ENCODE data around the gene CHN2. TPM values are rescaled to one million over a fixed set of nuclear protein-coding genes. Genes with fewer than 3 reads are reported as not detected.

Gene CHN2
- total RNA-seq, 2 experiments from 2014 or later = 2.1 to 3.5 TPM

GRCh38 chr7:29354340-29354739 lies 159.8 kb downstream of the CHN2 start:
- H3K4me1 ChIP-seq (ENCODE audit: insufficient read depth, low read length) = no peaks in the 10 kb centered on the region
- CTCF ChIA-PET = no interaction called here
- ATAC-seq (ENCODE audit: poor library complexity) (no peak), DNase-seq (no peak)
- no peak for TF ChIP-seq CTCF (IDR thresholded peaks at IDR 0.05)
- Mint-ChIP-seq H3K9me3 (no peaks in the 10 kb centered on the region), H3K27me3 (no peaks in the 10 kb centered on the region), H3K4me1 (ENCODE audit: low read depth) (no peaks in the 10 kb centered on the region), H3K27ac (no peak overlapping the region), H3K36me3 (ENCODE audit: low read depth) (no peaks in the 10 kb centered on the region), H3K4me3 (no peak overlapping the region)
- no peak overlapping the region for H3K27ac ChIP-seq (ENCODE audit: low read depth in 1 of 2, low read length in 2 of 2)
- H3K27me3 ChIP-seq (ENCODE audit: control insufficient read depth in 1 of 2, insufficient read depth in 2 of 2, low read length in 2 of 2) = no peaks in the 10 kb centered on the region
- no peaks in the 10 kb centered on the region for H3K9me3 ChIP-seq (ENCODE audit: control insufficient read depth in 1 of 2, insufficient read depth in 1 of 2, low read length in 2 of 2)
- H3K36me3 ChIP-seq (ENCODE audit: insufficient read depth, low read length) = no peaks in the 10 kb centered on the region
- intact Hi-C loops (cut with DNase I, micrococcal nuclease) = no loop called here
- H3K4me3 ChIP-seq (ENCODE audit: low read length) = no peak overlapping the region
- POLR2A ChIA-PET = no interaction called here

- H3K27ac ChIP-seq (ENCODE audit: low read depth in 1 of 2, low read length in 2 of 2) = no peak overlapping the region
- H3K36me3 ChIP-seq (ENCODE audit: insufficient read depth, low read length) = no peaks in the 10 kb centered on the region
- H3K27me3 ChIP-seq (ENCODE audit: control insufficient read depth in 1 of 2, insufficient read depth in 2 of 2, low read length in 2 of 2) = no peaks in the 10 kb centered on the region
- Mint-ChIP-seq H3K36me3 (ENCODE audit: low read depth) (no peaks in the 10 kb centered on the region), H3K27ac (no peak overlapping the region), H3K27me3 (no peaks in the 10 kb centered on the region), H3K9me3 (no peaks in the 10 kb centered on the region), H3K4me3 (no peak overlapping the region), H3K4me1 (ENCODE audit: low read depth) (no peaks in the 10 kb centered on the region)
- TF ChIP-seq CTCF (IDR thresholded peaks at IDR 0.05) = no peak
- ChIA-PET POLR2A (no interaction called here), CTCF (no interaction called here)
- no peak overlapping the region for H3K4me3 ChIP-seq (ENCODE audit: low read length)
- intact Hi-C loops (cut with DNase I, micrococcal nuclease) = no loop called here
- no peak for DNase-seq
- no peaks in the 10 kb centered on the region for H3K9me3 ChIP-seq (ENCODE audit: control insufficient read depth in 1 of 2, insufficient read depth in 1 of 2, low read length in 2 of 2)
- H3K4me1 ChIP-seq (ENCODE audit: insufficient read depth, low read length) = no peaks in the 10 kb centered on the region
- no peak for ATAC-seq (ENCODE audit: poor library complexity)
Observed at GRCh38 chr7:29355388-29355787, 160.8 kb downstream of the CHN2 start.

GRCh38 chr7:29356631-29357030 lies 162.1 kb downstream of the CHN2 start:
- no peak overlapping the region for H3K4me3 Mint-ChIP-seq
- Histone ChIP-seq H3K9me3 (ENCODE audit: control insufficient read depth in 1 of 2, insufficient read depth in 1 of 2, low read length in 2 of 2) (no peaks in the 10 kb centered on the region), H3K27ac (ENCODE audit: low read depth in 1 of 2, low read length in 2 of 2) (no peak overlapping the region), H3K4me3 (ENCODE audit: low read length) (no peak overlapping the region), H3K4me1 (ENCODE audit: insufficient read depth, low read length) (no peaks in the 10 kb centered on the region), H3K36me3 (ENCODE audit: insufficient read depth, low read length) (no peaks in the 10 kb centered on the region), H3K27me3 (ENCODE audit: control insufficient read depth in 1 of 2, insufficient read depth in 2 of 2, low read length in 2 of 2) (no peaks in the 10 kb centered on the region)
- no peak for TF ChIP-seq CTCF (IDR thresholded peaks at IDR 0.05)
- ChIA-PET CTCF (interaction anchor here (0.5 kb wide), 1 partner anchor 49 kb away, joined by 4 read pairs; no protein-coding TSS in a partner anchor), POLR2A (no interaction called here)
- no peaks in the 10 kb centered on the region for H3K27me3 Mint-ChIP-seq
- no peaks in the 10 kb centered on the region for H3K9me3 Mint-ChIP-seq
- intact Hi-C loops (cut with DNase I, micrococcal nuclease) = no loop called here
- no peak overlapping the region for H3K27ac Mint-ChIP-seq
- H3K36me3 Mint-ChIP-seq (ENCODE audit: low read depth) = no peaks in the 10 kb centered on the region
- H3K4me1 Mint-ChIP-seq (ENCODE audit: low read depth) = no peaks in the 10 kb centered on the region
- DNase-seq (no peak), ATAC-seq (ENCODE audit: poor library complexity) (no peak)

All from CD4-positive, alpha-beta T cell (primary cell).